GM13977 (cell line): Measurements from ENCODE around the gene CEACAM21.

ENCODE experiments used
- DNase-seq: peaks from one replicate; pipeline ENCODE4 v3.0.0; 2012; ENCODE audit warnings: low spot score
- CTCF ChIP-seq: IDR thresholded peaks from 2 replicates; pipeline ENCODE4 v1.5.1; 2012; ENCODE audit warnings: mild to moderate bottlenecking, control low read depth; ENCODE audit not compliant: insufficient read depth; ENCODE audit errors: extremely low read depth, missing control alignments
- in situ Hi-C: fragments of 300-500 bp; cut with MboI; formaldehyde crosslinking; loops from one replicate; pipeline ENCODE4 v1.12.0; 2022; ENCODE audit warnings: low sequenced_read_pairs, low pct_unique_long_range_greater_than_20kb, mixed read lengths, inconsistent platforms; ENCODE audit not compliant: unreplicated experiment

Gene CEACAM21

DNA sequence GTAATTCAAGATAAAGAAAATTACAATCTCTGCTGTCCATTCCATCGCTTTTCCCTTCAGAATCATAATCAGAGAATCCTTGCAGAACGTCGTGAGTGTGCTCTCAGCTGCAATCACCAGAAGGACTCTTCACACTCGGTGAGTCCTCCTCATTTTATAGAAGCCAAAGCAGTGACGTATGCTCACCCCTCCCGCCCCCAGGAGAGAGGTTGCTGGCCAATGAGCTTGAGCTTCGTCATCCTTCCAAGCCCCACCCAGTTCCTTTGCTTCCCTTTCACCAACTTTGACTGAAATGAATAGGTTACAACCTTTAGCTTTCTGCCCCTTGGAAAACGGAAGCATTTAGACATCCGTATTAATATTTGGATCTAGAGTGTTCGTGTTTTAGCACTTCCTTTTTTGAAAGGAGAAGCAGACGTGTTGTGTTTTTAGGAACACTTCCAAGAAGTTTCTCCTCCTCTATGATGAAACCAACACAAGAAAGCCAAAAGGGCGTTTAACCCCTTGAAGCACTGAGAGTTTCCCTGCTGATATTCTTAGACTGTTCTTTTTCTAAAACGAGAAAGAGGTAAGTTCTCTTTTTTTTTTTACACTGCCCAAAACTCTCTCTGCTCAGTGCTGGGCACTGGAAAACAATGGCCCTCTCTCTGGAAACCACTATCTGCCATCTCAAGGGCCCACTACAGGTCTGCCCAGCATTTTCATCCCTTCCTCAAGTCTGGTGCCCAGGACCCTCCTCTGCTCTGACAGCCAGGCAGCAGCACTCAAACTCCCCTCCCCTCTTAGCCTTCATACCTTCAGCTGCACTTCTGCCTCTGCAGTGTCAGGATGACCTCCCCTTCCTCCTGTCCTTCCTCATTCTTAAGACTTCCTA, 44.3 kb upstream of the CEACAM21 start:
- DNase-seq = peak; percentile 75
- TF ChIP-seq CTCF = no peak
- in situ Hi-C loops = no loop called here

DNA sequence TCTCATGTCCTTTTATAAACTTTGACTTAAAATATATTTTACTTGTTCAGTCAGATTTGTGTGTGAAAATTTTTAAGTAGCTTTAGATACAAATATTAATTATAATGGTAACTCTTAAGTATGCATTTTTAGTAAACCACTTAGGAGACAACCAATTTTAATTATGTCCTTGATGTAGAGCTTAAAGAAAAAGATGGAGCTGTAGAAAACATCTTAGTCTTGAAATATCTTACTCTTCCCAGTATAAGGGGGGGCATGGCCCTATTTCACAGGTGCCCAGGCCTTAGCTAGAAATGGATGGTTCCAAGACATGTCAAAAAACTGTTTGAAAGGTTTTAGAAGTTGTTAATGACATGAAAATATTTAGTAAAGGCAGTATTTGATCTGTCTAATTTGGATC, 43.4 kb upstream of the CEACAM21 start:
- in situ Hi-C loops = no loop called here
- no peak for TF ChIP-seq CTCF
- no peak for DNase-seq

DNA sequence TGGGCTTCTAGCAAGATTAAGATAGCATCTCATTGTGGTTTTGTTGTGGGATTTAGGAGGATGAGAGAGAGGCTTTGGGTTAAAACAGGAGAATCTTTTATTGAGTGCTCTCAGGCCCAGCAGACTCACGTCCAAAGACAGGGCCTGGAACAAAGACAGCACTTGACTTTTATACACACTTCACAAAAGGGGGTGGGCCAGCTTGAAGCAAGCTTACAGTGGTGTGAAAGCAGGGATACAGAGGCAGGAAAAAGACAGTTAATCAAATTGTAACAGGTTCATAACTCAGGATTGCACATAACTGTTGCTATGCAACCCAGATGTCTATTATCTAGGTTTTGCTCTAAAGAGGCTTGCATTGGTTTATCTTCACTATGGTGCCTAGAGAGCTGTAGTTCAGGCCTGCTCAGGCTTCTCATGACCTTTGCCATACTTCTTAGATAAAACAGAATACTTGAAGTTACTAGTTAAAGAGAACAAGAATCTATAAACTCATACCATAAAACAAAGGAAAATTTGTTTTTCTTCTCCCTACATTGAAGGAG, 42.2 kb upstream of the CEACAM21 start:
- DNase-seq = no peak
- in situ Hi-C loops = no loop called here
- no peak for TF ChIP-seq CTCF

DNA sequence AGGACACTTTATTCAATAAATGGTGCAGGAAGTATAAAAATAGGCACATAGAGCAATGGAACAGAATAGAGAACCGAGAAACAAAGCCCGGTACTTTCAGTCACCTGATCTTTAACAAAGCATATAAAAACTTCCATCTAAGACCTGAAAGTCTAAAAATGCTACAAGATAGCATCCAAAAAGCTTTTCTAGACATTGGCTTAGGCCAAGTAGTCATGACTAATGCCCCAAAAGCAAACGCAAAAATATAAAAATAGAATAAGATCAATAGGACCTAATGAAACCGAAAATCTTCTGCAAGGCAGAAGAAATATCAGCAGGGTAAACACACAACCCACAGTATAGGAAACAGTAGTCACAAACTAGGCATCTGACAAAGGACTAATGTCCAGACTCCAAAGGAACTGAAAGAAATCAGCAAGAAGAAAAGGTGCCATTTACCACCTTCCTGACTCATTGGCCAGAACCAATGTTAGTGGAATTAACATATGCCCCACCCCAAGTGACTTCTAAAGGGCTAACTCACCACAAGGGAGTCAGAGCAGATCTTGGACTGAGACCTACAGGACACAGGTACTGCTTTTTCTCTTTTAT, 40.8 kb upstream of the CEACAM21 start:
- in situ Hi-C loops = no loop called here
- no peak for TF ChIP-seq CTCF
- peak; percentile 38 for DNase-seq

DNA sequence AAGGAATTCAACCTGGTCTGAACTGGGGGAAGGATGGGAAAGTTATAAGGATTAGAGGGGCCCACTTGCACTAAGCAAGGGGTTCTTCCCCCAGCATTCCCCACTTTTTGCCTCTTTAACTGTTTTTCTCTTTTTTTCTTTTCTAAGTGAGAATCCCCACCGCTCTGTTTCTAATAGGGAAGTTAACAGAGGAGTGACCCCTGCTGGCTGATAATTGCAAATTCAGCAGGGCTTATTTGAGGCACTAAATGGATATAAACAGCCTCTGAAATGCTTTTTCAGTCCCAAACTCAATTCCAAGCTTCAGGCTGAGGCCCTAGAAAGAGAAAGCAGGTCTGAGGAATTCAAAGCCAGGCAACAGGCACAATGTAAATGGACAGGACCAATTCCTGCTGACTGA, 38.2 kb upstream of the CEACAM21 start:
- in situ Hi-C loops = no loop called here
- peak; percentile 52 for TF ChIP-seq CTCF
- DNase-seq = no peak

DNA sequence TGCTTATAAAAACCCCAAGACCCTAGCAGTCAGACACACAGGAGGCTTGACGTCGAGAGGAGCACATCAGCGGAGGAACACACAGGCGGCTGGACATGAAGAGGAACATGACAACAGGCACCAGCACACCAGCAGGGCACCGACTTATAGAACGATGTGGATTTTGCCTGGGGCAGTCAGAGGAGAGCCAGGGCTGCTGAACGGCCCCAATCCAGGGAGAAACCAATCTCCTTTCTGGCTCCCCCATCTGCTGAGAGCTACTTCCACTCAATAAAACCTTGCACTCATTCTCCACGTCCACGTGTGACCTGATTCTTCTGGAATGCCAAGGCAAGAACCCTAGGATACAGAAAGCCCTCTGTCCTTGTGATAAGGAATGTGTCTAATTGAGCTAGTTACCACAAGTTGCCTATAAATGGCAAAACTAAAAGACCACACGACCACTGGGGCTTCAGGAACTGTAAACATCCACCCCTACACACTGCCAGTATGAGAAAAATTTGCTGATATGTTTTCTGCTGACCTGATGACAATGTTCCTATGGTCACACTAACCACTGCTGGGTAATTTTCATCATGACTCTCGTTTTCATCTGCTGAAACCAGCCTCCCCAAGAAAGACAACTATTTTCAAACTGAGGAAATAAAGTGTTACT, 35.8 kb upstream of the CEACAM21 start:
- in situ Hi-C loops = no loop called here

More for the DNA sequence above, 35.8 kb upstream of the CEACAM21 start:
- DNase-seq = no peak
- TF ChIP-seq CTCF = no peak
